GM23338 (cell line): ENCODE results near the gene CCDC74A. TPM values are rescaled to one million over a fixed set of nuclear protein-coding genes. Genes with fewer than 3 reads are reported as not detected.
A peak's percentile ranks its signal among the peaks of the same experiment; 100 is the strongest.
"Not testable (repeated sequence)": the region's sequence is repeated elsewhere in the genome, so short reads cannot be mapped to it uniquely, and the experiment has no call there.

Experiments used
- ATAC-seq: fragments of 200-7000 bp; cut with Tn5 transposase; 3 replicates; pipeline ENCODE4 v1.9.1; 2020
- DNase-seq: peaks from one replicate; pipeline ENCODE4 v3.0.0-alpha.2; 2015; ENCODE audit warnings: low spot score
- H2AFZ ChIP-seq: fragments of 200-600 bp; sonication (generic); 2 replicates; pipeline ENCODE4 v1.8.0; 2016; ENCODE audit warnings: antibody characterized with exemption, mild to moderate bottlenecking, moderate library complexity
- H3F3A ChIP-seq: fragments of 200-600 bp; sonication (generic); replicated peaks from 2 replicates; pipeline ENCODE4 v1.8.0; 2017; ENCODE audit warnings: antibody characterized with exemption, mixed run types, low read depth
- H3K27ac ChIP-seq: fragments of 200-600 bp; sonication (generic); 2 replicates; pipeline ENCODE4 v1.6.1; 2016; ENCODE audit warnings: low read depth
- H3K27me3 ChIP-seq: fragments of 200-600 bp; sonication (generic); 2 replicates; pipeline ENCODE4 v1.8.0; 2016; ENCODE audit warnings: mild to moderate bottlenecking, mixed run types, moderate library complexity; ENCODE audit not compliant: insufficient read depth
- H3K36me3 ChIP-seq: fragments of 200-600 bp; sonication (generic); 2 replicates; pipeline ENCODE4 v1.8.0; 2016; ENCODE audit warnings: mild to moderate bottlenecking; ENCODE audit not compliant: insufficient read depth
- H3K4me1 ChIP-seq: fragments of 200-600 bp; sonication (generic); 2 replicates; pipeline ENCODE4 v1.8.0; 2016; ENCODE audit warnings: mild to moderate bottlenecking, moderate library complexity; ENCODE audit not compliant: insufficient read depth
- H3K4me2 ChIP-seq: fragments of 200-600 bp; sonication (generic); 2 replicates; pipeline ENCODE4 v1.7.1; 2017; ENCODE audit warnings: mixed run types
- H3K4me3 ChIP-seq: fragments of 200-600 bp; sonication (generic); 2 replicates; pipeline ENCODE4 v1.6.1; 2016; ENCODE audit warnings: mixed run types
- H3K79me2 ChIP-seq: fragments of 200-600 bp; sonication (generic); replicated peaks from 2 replicates; pipeline ENCODE4 v1.8.0; 2017; ENCODE audit warnings: mild to moderate bottlenecking; ENCODE audit not compliant: insufficient read depth
- H3K9me2 ChIP-seq: fragments of 200-600 bp; sonication (generic); 2 replicates; pipeline ENCODE4 v1.8.0; 2017; ENCODE audit not compliant: insufficient read depth
- H4K20me1 ChIP-seq: fragments of 200-600 bp; sonication (generic); replicated peaks from 2 replicates; pipeline ENCODE4 v1.8.0; 2017; ENCODE audit warnings: mild to moderate bottlenecking; ENCODE audit not compliant: insufficient read depth
- H3K27ac Mint-ChIP-seq: 2 replicates; pipeline ENCODE4 v1.8.0; 2020; ENCODE audit warnings: inconsistent platforms, mild to moderate bottlenecking, moderate library complexity, mixed read lengths
- H3K27me3 Mint-ChIP-seq: 3 replicates; pipeline ENCODE4 v1.8.0; 2022; ENCODE audit warnings: low read depth, mild to moderate bottlenecking, moderate library complexity, mixed read lengths, inconsistent platforms; ENCODE audit not compliant: insufficient read depth, poor library complexity
- H3K36me3 Mint-ChIP-seq: 3 replicates; pipeline ENCODE4 v1.8.0; 2021; ENCODE audit warnings: low read depth, mild to moderate bottlenecking, inconsistent platforms, moderate library complexity, mixed read lengths
- H3K4me1 Mint-ChIP-seq: 3 replicates; pipeline ENCODE4 v1.8.0; 2020; ENCODE audit warnings: mild to moderate bottlenecking, inconsistent platforms, mixed read lengths
- H3K4me3 Mint-ChIP-seq: 3 replicates; pipeline ENCODE4 v1.8.0; 2021; ENCODE audit warnings: moderate library complexity, mild to moderate bottlenecking, inconsistent platforms, mixed read lengths
- H3K9me3 Mint-ChIP-seq: 3 replicates; pipeline ENCODE4 v1.8.0; 2020; ENCODE audit warnings: moderate library complexity, mild to moderate bottlenecking, inconsistent platforms, mixed read lengths
- CTCF ChIP-seq, 2 experiments: fragments of 200-600 bp in 1 of 2; sonication (generic) in 1 of 2; conservative IDR thresholded peaks; 2 replicates each; pipeline versions ENCODE4 v1.5.1 to v1.6.1; 2016 to 2017; ENCODE audit warnings: antibody characterized with exemption in 2 of 2, low read depth in 2 of 2, mild to moderate bottlenecking in 2 of 2, moderate library complexity in 1 of 2
- polyA plus RNA-seq: library from polyadenylated mRNA; unstranded; fragments of >200 nt; fragmentation: Nextera tagmentation; extraction: Ambion mirVana; gene quantifications from 2 replicates; pipeline ENCODE4 v1.2.1, GENCODE V29; 2016
- total RNA-seq: library from RNA; depleted of rRNA; stranded (reverse); fragments of >200 nt; shearing (Covaris generic); gene quantifications from 2 replicates; pipeline ENCODE4 v1.2.3, GENCODE V29; 2014

Gene CCDC74A
- total and polyA plus RNA-seq, 2 experiments from 2014 or later = 16.5 to 47.8 TPM

DNA sequence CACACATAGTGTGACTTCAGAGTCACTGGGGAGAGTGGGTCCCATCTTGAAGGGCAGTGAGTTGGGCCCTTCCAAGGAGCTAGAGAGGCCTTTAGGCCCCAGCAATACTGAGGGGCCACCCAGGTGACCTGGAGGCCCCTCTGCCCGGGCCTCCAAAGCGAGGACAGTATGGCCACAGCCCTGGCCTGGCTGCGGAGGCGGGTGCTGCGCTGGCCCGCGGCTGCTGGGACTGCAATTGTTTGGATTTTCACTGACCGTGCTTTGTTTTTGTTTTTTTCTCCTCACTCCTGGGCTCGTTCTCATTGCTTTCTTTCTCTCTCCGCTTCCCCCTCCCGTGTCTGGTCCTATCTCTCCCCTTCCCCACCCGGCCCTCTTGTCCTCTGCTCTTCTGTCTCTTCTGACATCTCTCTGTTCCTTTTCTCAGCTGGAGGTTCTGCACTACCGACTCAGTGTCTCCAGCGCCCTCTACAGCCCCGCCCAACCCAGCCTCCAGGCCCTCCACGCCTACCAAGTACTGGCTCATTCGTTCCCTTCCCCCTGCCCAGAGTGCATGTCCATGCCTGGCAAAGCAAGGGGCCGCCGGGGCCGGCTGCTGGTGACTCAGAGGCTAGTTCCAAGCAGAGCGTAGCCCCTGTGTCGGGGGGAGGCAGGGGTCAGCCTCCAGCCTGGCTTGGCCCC lies 16.3 kb upstream of the CCDC74A start:
- H3K9me3 Mint-ChIP-seq, H3K4me1 Mint-ChIP-seq, H3K4me1 ChIP-seq, H3K36me3 ChIP-seq, H3K27me3 ChIP-seq, H2AFZ ChIP-seq, H3K79me2 ChIP-seq, H3K4me2 ChIP-seq, H3K27ac Mint-ChIP-seq, H3K4me3 Mint-ChIP-seq, H3F3A ChIP-seq, H4K20me1 ChIP-seq, H3K9me2 ChIP-seq, H3K4me3 ChIP-seq, H3K27ac ChIP-seq: not testable (repeated sequence)
- peak; percentile 83 for ATAC-seq
- Mint-ChIP-seq H3K27me3 (peaks cover 10% of the 10 kb centered on the region), H3K36me3 (peaks cover 44% of the 10 kb centered on the region)
- peak in 1 of 2 experiments; percentile 25; a peak in 2 of 4 replicates for TF ChIP-seq CTCF (conservative IDR thresholded peaks at IDR 0.05; ENCODE audit: low read depth in 2 of 2)
- DNase-seq = peak; percentile 19

DNA sequence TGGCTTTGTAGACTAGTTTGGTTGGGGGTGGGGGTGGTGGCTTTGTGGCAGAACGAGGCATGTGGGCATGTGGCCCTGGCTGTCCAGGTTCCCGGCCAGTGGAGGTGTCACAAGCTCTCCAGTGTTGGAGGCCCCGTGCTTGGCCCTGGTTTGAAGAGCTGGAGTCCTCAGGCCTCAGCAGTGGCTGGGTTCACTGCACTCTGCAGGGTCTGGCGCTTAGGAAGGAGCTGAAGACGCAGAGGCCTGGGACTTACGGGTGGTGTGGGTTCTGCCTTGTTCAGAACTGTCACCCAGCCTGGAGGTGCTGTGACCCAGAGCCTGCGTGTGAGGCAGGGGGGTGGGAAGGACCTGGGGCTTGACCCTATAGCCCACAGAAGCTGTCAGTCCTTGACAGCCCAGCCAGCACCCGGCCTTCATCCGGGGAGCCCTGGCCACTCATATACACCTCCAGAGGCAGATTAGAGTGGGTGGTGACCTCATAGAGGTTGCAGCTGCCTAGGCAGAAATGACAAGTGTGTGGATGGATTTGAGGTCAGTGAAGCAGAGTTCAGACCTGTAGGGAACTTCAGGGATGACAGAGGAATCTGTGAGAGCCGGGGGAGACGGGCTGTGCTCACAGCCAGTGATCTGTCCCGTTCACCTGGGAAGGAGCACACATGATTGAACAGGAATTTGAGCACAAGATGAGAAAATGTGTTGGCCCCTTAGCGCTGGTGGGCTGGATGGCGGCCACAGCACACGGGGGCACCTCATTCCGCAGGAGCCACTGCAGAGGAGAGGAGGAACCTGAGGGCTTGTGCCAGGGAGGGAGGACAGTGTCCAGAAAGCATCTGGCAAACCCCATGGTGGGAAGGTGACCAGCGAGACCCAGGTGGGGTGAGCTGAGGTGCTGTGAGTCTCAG lies 15.5 kb upstream of the CCDC74A start:
- H3F3A ChIP-seq, H2AFZ ChIP-seq, H3K4me1 Mint-ChIP-seq, H3K79me2 ChIP-seq, H3K27ac ChIP-seq, DNase-seq, H3K4me3 Mint-ChIP-seq, H3K27me3 ChIP-seq, H3K36me3 ChIP-seq, ATAC-seq, H3K9me3 Mint-ChIP-seq, H3K4me2 ChIP-seq, H3K27ac Mint-ChIP-seq, H4K20me1 ChIP-seq, H3K4me3 ChIP-seq, H3K9me2 ChIP-seq, H3K4me1 ChIP-seq: not testable (repeated sequence)
- H3K27me3 Mint-ChIP-seq = peaks cover 10% of the 10 kb centered on the region
- peaks cover 44% of the 10 kb centered on the region for H3K36me3 Mint-ChIP-seq

- H3F3A ChIP-seq, DNase-seq, H3K27ac ChIP-seq, H3K79me2 ChIP-seq, ATAC-seq, H3K4me3 ChIP-seq, H3K4me2 ChIP-seq, H3K4me3 Mint-ChIP-seq, H3K36me3 ChIP-seq, H3K27me3 Mint-ChIP-seq, H3K9me3 Mint-ChIP-seq, H3K4me1 Mint-ChIP-seq, H3K27me3 ChIP-seq, H3K9me2 ChIP-seq, H3K27ac Mint-ChIP-seq, H2AFZ ChIP-seq, H4K20me1 ChIP-seq, H3K4me1 ChIP-seq: not testable (repeated sequence)
- H3K36me3 Mint-ChIP-seq = peaks cover 33% of the 10 kb centered on the region
These were observed 13.1 kb upstream of the CCDC74A start for GRCh38 chr2:131514408-131515166.

GRCh38 chr2:131515235-131515634 lies 12.5 kb upstream of the CCDC74A start:
- not testable (repeated sequence) for H3K4me3 ChIP-seq, DNase-seq, H3K9me3 Mint-ChIP-seq, H3K79me2 ChIP-seq, H3K27me3 ChIP-seq, H3K27ac Mint-ChIP-seq, H4K20me1 ChIP-seq, H3F3A ChIP-seq, H3K4me1 Mint-ChIP-seq, H3K4me1 ChIP-seq, H3K27ac ChIP-seq, H2AFZ ChIP-seq, H3K27me3 Mint-ChIP-seq, H3K4me2 ChIP-seq, ATAC-seq, H3K4me3 Mint-ChIP-seq, H3K9me2 ChIP-seq, H3K36me3 ChIP-seq
- peaks cover 35% of the 10 kb centered on the region for H3K36me3 Mint-ChIP-seq
